ENCODE results near the gene SEZ6L2. TPM values are rescaled to one million over a fixed set of nuclear protein-coding genes. Genes with fewer than 3 reads are reported as not detected.

Gene SEZ6L2
- total and polyA plus RNA-seq, 7 experiments from 2014 or later = 0.19 TPM; not detected in 6

DNA sequence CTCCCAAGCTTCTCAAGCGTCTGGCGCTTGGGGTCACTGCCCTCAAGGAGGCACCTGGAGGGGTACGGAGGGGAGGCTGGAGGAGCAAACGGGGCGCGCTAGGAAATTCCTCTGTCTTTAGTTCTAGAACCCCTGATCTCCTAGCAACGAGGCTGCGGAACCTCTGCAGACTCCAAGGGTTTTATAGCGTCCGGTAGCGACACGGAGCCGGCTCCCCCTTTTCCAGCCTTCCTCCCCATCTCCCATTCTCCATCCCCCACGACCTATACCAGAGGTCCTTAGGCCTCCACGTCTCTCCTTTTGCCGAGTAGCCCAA is 35.7 kb downstream of the SEZ6L2 start:
- H3K27me3 Mint-ChIP-seq = peaks cover 0 to 3% (median 0%) of the 10 kb centered on the region in 5 donors
- no peaks in the 10 kb centered on the region for H3K9me3 Mint-ChIP-seq
- peak overlapping the region; percentile 93 to 100 (median 99) for H3K27ac Mint-ChIP-seq
- H3K4me3 Mint-ChIP-seq = peak overlapping the region; percentile 83 to 100 (median 96)
- no peak for ATAC-seq
- peaks cover 0 to 19% (median under 1%) of the 10 kb centered on the region in 5 donors for H3K36me3 Mint-ChIP-seq
- Histone ChIP-seq H3K27ac (ENCODE audit: low read depth, low read length) (peak overlapping the region; percentile 90), H3K4me3 (ENCODE audit: low read length) (no peak overlapping the region), H3K4me1 (ENCODE audit: control insufficient read depth in 2 of 2, insufficient read depth in 2 of 2, low read length in 2 of 2) (peaks cover 13 to 17% of the 10 kb centered on the region in 2 donors), H3K27me3 (ENCODE audit: control insufficient read depth in 2 of 2, insufficient read depth in 2 of 2, low read length in 2 of 2) (no peaks in the 10 kb centered on the region), H3K36me3 (ENCODE audit: control insufficient read depth in 2 of 3, insufficient read depth in 3 of 3, low read length in 3 of 3) (peaks cover 0 to 33% (median 7%) of the 10 kb centered on the region in 3 experiments), H3K9me3 (ENCODE audit: control insufficient read depth in 2 of 3, low read length in 3 of 3) (no peaks in the 10 kb centered on the region)
- intact Hi-C loops (cut with micrococcal nuclease) = loop anchor here (1.0 to 5.0 kb wide), 19 partner anchors 37 to 795 kb away; partner anchors contain the start of genes ASPHD1 (in 2 of the 2), INO80E (in 2 of the 2), KCTD13 (in 2 of the 2) and KIF22 (in 2 of the 2)
- no peak for DNase-seq
- H3K4me1 Mint-ChIP-seq = peaks cover 11 to 35% (median 26%) of the 10 kb centered on the region in 7 donors
- POLR2A ChIA-PET = interaction anchor here (0.7 to 3.5 kb wide), 8 partner anchors 13 to 120 kb away, joined by 3 to 11 read pairs (median 4); partner anchors contain the start of genes TAOK2 and TMEM219
- CTCF ChIA-PET = interaction anchor here (1.6 kb wide), 2 partner anchors 16 to 48 kb away, joined by 3 to 8 read pairs; partner anchors contain the start of gene PAGR1

DNA sequence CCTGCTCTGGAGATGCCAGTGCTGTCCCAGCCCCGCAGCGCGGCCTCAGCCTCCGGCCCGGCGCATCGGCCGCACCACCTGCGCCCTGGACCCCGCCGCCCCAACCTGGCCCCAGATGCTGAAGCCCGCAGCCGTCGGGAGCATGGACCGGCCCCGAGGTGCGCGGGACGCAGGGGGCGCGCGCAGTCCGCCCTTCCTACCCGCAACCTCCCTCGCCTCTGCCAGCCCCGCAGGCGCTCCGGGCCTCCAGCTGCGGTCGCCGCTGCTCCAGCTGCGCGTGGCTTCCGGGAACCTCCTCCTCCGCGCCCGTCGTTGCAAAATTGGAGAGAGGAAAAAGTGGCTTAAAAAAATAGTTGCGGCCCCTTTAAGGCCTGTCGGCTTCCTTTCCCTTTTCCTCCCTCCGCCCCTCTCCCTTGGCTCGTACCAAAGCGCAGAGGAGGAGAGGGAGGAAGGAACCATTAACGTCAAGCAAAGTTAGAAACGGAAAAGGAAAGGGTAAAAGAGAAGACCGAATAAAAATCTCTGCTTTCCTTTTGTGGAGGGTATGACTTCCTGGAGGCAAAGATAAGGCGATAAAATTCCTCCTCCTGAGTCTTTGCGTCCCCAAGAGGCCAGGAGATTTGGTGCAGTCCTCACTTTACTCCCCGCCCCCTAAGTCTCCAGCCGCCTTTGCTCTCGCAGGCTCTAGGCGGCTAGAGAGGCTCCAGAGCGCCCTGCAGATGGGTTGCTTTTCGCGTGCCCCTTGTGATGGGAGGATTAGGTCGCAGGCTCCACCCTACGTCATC is 36.3 kb downstream of the SEZ6L2 start, which contains the start of gene CDIPT:
CDIPT (minus strand) TSS at position 343 of the 785 bp plus-strand sequence. CDS start 369 bp downstream, outside the sequence.
- Histone ChIP-seq H3K27me3 (ENCODE audit: control insufficient read depth in 2 of 2, insufficient read depth in 2 of 2, low read length in 2 of 2) (no peaks in the 10 kb centered on the region), H3K9me3 (ENCODE audit: control insufficient read depth in 2 of 3, low read length in 3 of 3) (no peaks in the 10 kb centered on the region), H3K27ac (ENCODE audit: low read depth, low read length) (peak within 1 kb of the TSS; percentile 90), H3K4me3 (ENCODE audit: low read length) (peak within 1 kb of the TSS; percentile 66), H3K36me3 (ENCODE audit: control insufficient read depth in 2 of 3, insufficient read depth in 3 of 3, low read length in 3 of 3) (peaks cover 0 to 39% (median 7%) of the 10 kb centered on the region in 3 experiments), H3K4me1 (ENCODE audit: control insufficient read depth in 2 of 2, insufficient read depth in 2 of 2, low read length in 2 of 2) (peaks cover 13 to 17% of the 10 kb centered on the region in 2 donors)
- peaks cover 0 to 3% (median 0%) of the 10 kb centered on the region in 5 donors for H3K27me3 Mint-ChIP-seq
- peaks cover 0 to 23% (median 5%) of the 10 kb centered on the region in 5 donors for H3K36me3 Mint-ChIP-seq
- peak within 1 kb of the TSS; percentile 93 to 100 (median 99) for H3K27ac Mint-ChIP-seq
- H3K4me3 Mint-ChIP-seq = peak within 1 kb of the TSS; percentile 83 to 100 (median 96)
- ATAC-seq = peak; percentile 99
- peak; percentile 76 to 97 (median 93) for DNase-seq
- no peaks in the 10 kb centered on the region for H3K9me3 Mint-ChIP-seq
- CTCF ChIA-PET = interaction anchor here (0.6 to 1.6 kb wide), 4 partner anchors 15 to 251 kb away, joined by 3 to 8 read pairs (median 5); partner anchors contain the start of gene PAGR1
- POLR2A ChIA-PET = interaction anchor here (0.7 to 3.5 kb wide), 10 partner anchors 12 to 133 kb away, joined by 3 to 11 read pairs (median 4); partner anchors contain the start of genes HIRIP3, INO80E, TAOK2 and TMEM219
- H3K4me1 Mint-ChIP-seq = peaks cover 12 to 35% (median 26%) of the 10 kb centered on the region in 7 donors
- intact Hi-C loops (cut with micrococcal nuclease) = loop anchor here (1.0 to 5.0 kb wide), 19 partner anchors 37 to 795 kb away; partner anchors contain the start of genes ASPHD1 (in 2 of the 2), INO80E (in 2 of the 2), KCTD13 (in 2 of the 2) and KIF22 (in 2 of the 2)

DNA sequence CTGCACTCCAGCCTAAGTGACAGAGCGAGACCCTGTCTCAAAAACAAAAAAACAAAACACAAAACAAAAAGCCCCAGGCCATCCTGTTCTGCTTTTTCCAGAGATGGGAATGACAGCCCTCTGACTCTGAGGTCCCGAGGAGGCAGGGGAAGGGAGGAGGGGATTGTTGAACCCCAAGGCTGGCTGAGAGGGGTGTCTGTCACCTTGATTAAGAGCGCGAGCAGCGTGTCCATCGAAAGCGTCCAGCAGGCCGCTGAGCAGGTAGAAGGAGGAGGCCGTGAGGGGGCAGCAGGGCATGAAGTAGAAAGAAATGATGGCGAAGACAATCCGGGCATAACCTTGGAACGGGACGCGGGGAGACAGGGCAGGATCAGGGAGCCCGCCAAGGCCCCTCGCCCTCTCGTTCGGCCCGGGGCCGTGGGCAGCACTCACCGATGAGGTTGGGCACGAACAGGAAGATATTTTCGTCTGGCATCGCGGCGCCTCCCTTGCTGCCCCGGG is 36.9 kb downstream of the SEZ6L2 start:
- DNase-seq (no peak), ATAC-seq (no peak)
- H3K9me3 ChIP-seq (ENCODE audit: control insufficient read depth in 2 of 3, low read length in 3 of 3) = no peaks in the 10 kb centered on the region
- CTCF ChIA-PET = interaction anchor here (0.6 to 1.0 kb wide), 2 partner anchors 134 to 250 kb away, joined by 4 to 6 read pairs; no protein-coding TSS in a partner anchor
- Mint-ChIP-seq H3K9me3 (no peaks in the 10 kb centered on the region), H3K36me3 (peaks cover 0 to 23% (median 5%) of the 10 kb centered on the region in 5 donors), H3K4me1 (peaks cover 12 to 35% (median 26%) of the 10 kb centered on the region in 7 donors), H3K27me3 (no peaks in the 10 kb centered on the region), H3K4me3 (peak overlapping the region; percentile 83 to 100 (median 96)), H3K27ac (peak overlapping the region; percentile 82 to 100 (median 93))
- peaks cover 13 to 17% of the 10 kb centered on the region in 2 donors for H3K4me1 ChIP-seq (ENCODE audit: control insufficient read depth in 2 of 2, insufficient read depth in 2 of 2, low read length in 2 of 2)
- no peaks in the 10 kb centered on the region for H3K27me3 ChIP-seq (ENCODE audit: control insufficient read depth in 2 of 2, insufficient read depth in 2 of 2, low read length in 2 of 2)
- H3K36me3 ChIP-seq (ENCODE audit: control insufficient read depth in 2 of 3, insufficient read depth in 3 of 3, low read length in 3 of 3) = peaks cover 0 to 42% (median 7%) of the 10 kb centered on the region in 3 experiments
- peak overlapping the region; percentile 66 for H3K4me3 ChIP-seq (ENCODE audit: low read length)
- POLR2A ChIA-PET = interaction anchor here (1.0 to 3.5 kb wide), 8 partner anchors 12 to 133 kb away, joined by 3 to 11 read pairs (median 4); partner anchors contain the start of genes HIRIP3, INO80E, MAZ and TAOK2
- intact Hi-C loops (cut with micrococcal nuclease) = loop anchor here in 1 of 2 donors (2.0 to 5.0 kb wide), 3 partner anchors 40 to 160 kb away; partner anchors contain the start of gene ASPHD1
- peak overlapping the region; percentile 90 for H3K27ac ChIP-seq (ENCODE audit: low read depth, low read length)

DNA sequence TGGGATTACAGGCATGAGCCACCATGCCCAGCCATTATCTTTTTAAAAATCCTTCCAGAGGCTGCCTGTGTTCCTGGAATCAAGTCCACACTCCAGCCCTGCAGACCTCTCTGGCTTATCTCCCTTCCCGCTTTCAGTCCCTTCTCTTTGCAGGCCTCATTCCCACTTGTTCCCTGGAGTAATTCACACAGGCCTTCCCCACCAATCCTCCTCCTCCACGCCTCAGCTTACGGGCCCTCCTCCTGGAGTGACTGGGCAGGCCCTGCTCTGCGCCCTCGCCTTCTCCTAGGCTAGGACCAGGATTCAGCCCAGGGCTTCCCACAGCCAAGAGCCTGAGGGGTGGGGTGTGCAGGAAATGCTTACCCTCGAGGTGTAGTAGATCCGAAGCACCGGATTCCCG is 39.1 kb downstream of the SEZ6L2 start:
- H3K4me1 ChIP-seq (ENCODE audit: control insufficient read depth in 2 of 2, insufficient read depth in 2 of 2, low read length in 2 of 2) = peaks cover 13 to 17% of the 10 kb centered on the region in 2 donors
- peaks cover 0 to 42% (median 7%) of the 10 kb centered on the region in 3 experiments for H3K36me3 ChIP-seq (ENCODE audit: control insufficient read depth in 2 of 3, insufficient read depth in 3 of 3, low read length in 3 of 3)
- Mint-ChIP-seq H3K27me3 (no peaks in the 10 kb centered on the region), H3K36me3 (peaks cover 0 to 23% (median 5%) of the 10 kb centered on the region in 5 donors), H3K9me3 (no peaks in the 10 kb centered on the region), H3K4me1 (peaks cover 12 to 35% (median 26%) of the 10 kb centered on the region in 7 donors), H3K27ac (peak overlapping the region in 3 of 9 donors; percentile 5 to 67 (median 43)), H3K4me3 (peak overlapping the region in 3 of 10 donors; percentile 45 to 96 (median 75))
- no peak for ATAC-seq
- ChIA-PET CTCF (interaction anchor here (0.6 kb wide), 1 partner anchor 66 kb away, joined by 4 read pairs; the partner anchor contains the start of gene KCTD13), POLR2A (interaction anchor here (1.0 kb wide), 2 partner anchors 41 to 194 kb away, joined by 4 to 5 read pairs; no protein-coding TSS in a partner anchor)
- DNase-seq = no peak
- intact Hi-C loops (cut with micrococcal nuclease) = loop anchor here in 1 of 2 donors (5.0 kb wide), 2 partner anchors 42 to 158 kb away; partner anchors contain the start of gene ASPHD1
- H3K9me3 ChIP-seq (ENCODE audit: control insufficient read depth in 2 of 3, low read length in 3 of 3) = no peaks in the 10 kb centered on the region
- no peak overlapping the region for H3K27ac ChIP-seq (ENCODE audit: low read depth, low read length)
- H3K27me3 ChIP-seq (ENCODE audit: control insufficient read depth in 2 of 2, insufficient read depth in 2 of 2, low read length in 2 of 2) = no peaks in the 10 kb centered on the region
- no peak overlapping the region for H3K4me3 ChIP-seq (ENCODE audit: low read length)

DNA sequence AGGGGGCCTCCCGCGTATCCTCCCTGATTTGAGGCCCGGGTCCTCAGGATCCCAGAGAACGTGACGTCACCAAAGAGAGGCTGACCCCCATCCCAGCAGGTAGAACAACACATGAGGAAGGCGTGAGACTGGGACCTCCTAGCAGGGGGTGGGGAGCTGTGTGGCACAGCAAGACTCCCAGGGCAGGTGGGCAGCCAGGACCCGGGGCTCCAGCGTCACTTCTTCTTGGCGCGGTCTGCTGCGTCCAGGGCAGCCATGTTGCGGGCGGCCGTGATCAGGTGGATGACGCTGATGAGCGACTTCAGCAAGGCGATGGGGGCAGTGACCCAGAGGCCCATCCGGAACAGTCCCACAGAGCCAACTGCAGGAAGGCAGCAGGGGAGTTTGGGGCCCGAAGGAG is 40.4 kb downstream of the SEZ6L2 start:
- CTCF ChIA-PET = interaction anchor here (1.4 kb wide), 1 partner anchor 11 kb away, joined by 3 read pairs; no protein-coding TSS in a partner anchor
- intact Hi-C loops (cut with micrococcal nuclease) = no loop called here
- Mint-ChIP-seq H3K4me3 (peak overlapping the region in 1 of 10 donors; percentile 29), H3K27me3 (no peaks in the 10 kb centered on the region), H3K9me3 (no peaks in the 10 kb centered on the region), H3K36me3 (peaks cover 0 to 23% (median 5%) of the 10 kb centered on the region in 5 donors), H3K27ac (peak overlapping the region in 1 of 9 donors; percentile 62), H3K4me1 (peaks cover 12 to 35% (median 26%) of the 10 kb centered on the region in 7 donors)
- H3K4me1 ChIP-seq (ENCODE audit: control insufficient read depth in 2 of 2, insufficient read depth in 2 of 2, low read length in 2 of 2) = peaks cover 13 to 17% of the 10 kb centered on the region in 2 donors
- ATAC-seq (no peak), DNase-seq (no peak)
- H3K36me3 ChIP-seq (ENCODE audit: control insufficient read depth in 2 of 3, insufficient read depth in 3 of 3, low read length in 3 of 3) = peaks cover 0 to 42% (median 7%) of the 10 kb centered on the region in 3 experiments
- no peaks in the 10 kb centered on the region for H3K9me3 ChIP-seq (ENCODE audit: control insufficient read depth in 2 of 3, low read length in 3 of 3)
- POLR2A ChIA-PET = interaction anchor here (0.6 to 1.0 kb wide), 3 partner anchors 39 to 102 kb away, joined by 3 to 4 read pairs (median 3); no protein-coding TSS in a partner anchor
- H3K4me3 ChIP-seq (ENCODE audit: low read length) = no peak overlapping the region
- no peak overlapping the region for H3K27ac ChIP-seq (ENCODE audit: low read depth, low read length)
- no peaks in the 10 kb centered on the region for H3K27me3 ChIP-seq (ENCODE audit: control insufficient read depth in 2 of 2, insufficient read depth in 2 of 2, low read length in 2 of 2)
